ENCODE measurements around the gene GLIS1. TPM values are rescaled to one million over a fixed set of nuclear protein-coding genes. Genes with fewer than 3 reads are reported as not detected.

GLIS1 gene
- total RNA-seq, 2 experiments from 2014 or later = not detected

GRCh38 chr1:53590104-53590503 lies 148.9 kb downstream of the GLIS1 start:
- Mint-ChIP-seq H3K4me3 (no peak overlapping the region), H3K4me1 (peaks cover 4% of the 10 kb centered on the region), H3K27ac (no peak overlapping the region), H3K9me3 (ENCODE audit: low read depth) (no peaks in the 10 kb centered on the region), H3K27me3 (no peaks in the 10 kb centered on the region), H3K36me3 (no peaks in the 10 kb centered on the region)
- ATAC-seq (no peak), DNase-seq (peak; percentile 8)
- CTCF ChIA-PET = no interaction called here

- H3K4me1 Mint-ChIP-seq = peaks cover 13% of the 10 kb centered on the region
- no peaks in the 10 kb centered on the region for H3K27me3 Mint-ChIP-seq
- no peak for ATAC-seq
- no peak overlapping the region for H3K27ac Mint-ChIP-seq
- H3K9me3 Mint-ChIP-seq (ENCODE audit: low read depth) = no peaks in the 10 kb centered on the region
- H3K36me3 Mint-ChIP-seq = no peaks in the 10 kb centered on the region
- H3K4me3 Mint-ChIP-seq = no peak overlapping the region
- CTCF ChIA-PET = no interaction called here
- peak; percentile 16 for DNase-seq
Measured at GRCh38 chr1:53589043-53589887, 149.7 kb downstream of the GLIS1 start.

GRCh38 chr1:53588053-53588779 lies 150.7 kb downstream of the GLIS1 start:
- no peak overlapping the region for H3K4me3 Mint-ChIP-seq
- no peak for ATAC-seq
- DNase-seq = peak; percentile 34
- H3K36me3 Mint-ChIP-seq = no peaks in the 10 kb centered on the region
- H3K27ac Mint-ChIP-seq = no peak overlapping the region
- H3K9me3 Mint-ChIP-seq (ENCODE audit: low read depth) = no peaks in the 10 kb centered on the region
- H3K27me3 Mint-ChIP-seq = no peaks in the 10 kb centered on the region
- CTCF ChIA-PET = no interaction called here
- H3K4me1 Mint-ChIP-seq = peaks cover 13% of the 10 kb centered on the region

- H3K9me3 Mint-ChIP-seq (ENCODE audit: low read depth) = no peaks in the 10 kb centered on the region
- no peaks in the 10 kb centered on the region for H3K36me3 Mint-ChIP-seq
- no peak overlapping the region for H3K4me3 Mint-ChIP-seq
- H3K27ac Mint-ChIP-seq = no peak overlapping the region
- peaks cover 16% of the 10 kb centered on the region for H3K4me1 Mint-ChIP-seq
- CTCF ChIA-PET = no interaction called here
- DNase-seq (peak; percentile 38), ATAC-seq (no peak)
- H3K27me3 Mint-ChIP-seq = no peaks in the 10 kb centered on the region
Measured at GRCh38 chr1:53587252-53587988, 151.5 kb downstream of the GLIS1 start.

GRCh38 chr1:53586765-53587164 lies 152.2 kb downstream of the GLIS1 start:
- Mint-ChIP-seq H3K4me3 (no peak overlapping the region), H3K27ac (no peak overlapping the region), H3K36me3 (no peaks in the 10 kb centered on the region), H3K4me1 (peaks cover 18% of the 10 kb centered on the region), H3K27me3 (no peaks in the 10 kb centered on the region), H3K9me3 (ENCODE audit: low read depth) (no peaks in the 10 kb centered on the region)
- CTCF ChIA-PET = no interaction called here
- ATAC-seq (no peak), DNase-seq (peak; percentile 25)

- ATAC-seq = no peak
- H3K27me3 Mint-ChIP-seq = no peaks in the 10 kb centered on the region
- no peaks in the 10 kb centered on the region for H3K9me3 Mint-ChIP-seq (ENCODE audit: low read depth)
- no peaks in the 10 kb centered on the region for H3K36me3 Mint-ChIP-seq
- CTCF ChIA-PET = interaction anchor here (1.4 kb wide), 1 partner anchor 11 kb away, joined by 3 read pairs; no protein-coding TSS in a partner anchor
- peak; percentile 38 for DNase-seq
- peaks cover 18% of the 10 kb centered on the region for H3K4me1 Mint-ChIP-seq
- no peak overlapping the region for H3K27ac Mint-ChIP-seq
- no peak overlapping the region for H3K4me3 Mint-ChIP-seq
Measured at GRCh38 chr1:53585565-53585964, 153.4 kb downstream of the GLIS1 start.

GRCh38 chr1:53585129-53585528 lies 153.8 kb downstream of the GLIS1 start:
- H3K9me3 Mint-ChIP-seq (ENCODE audit: low read depth) = no peaks in the 10 kb centered on the region
- no peaks in the 10 kb centered on the region for H3K36me3 Mint-ChIP-seq
- DNase-seq (peak; percentile 88), ATAC-seq (peak; percentile 90)
- H3K27ac Mint-ChIP-seq = no peak overlapping the region
- peaks cover 18% of the 10 kb centered on the region for H3K4me1 Mint-ChIP-seq
- H3K27me3 Mint-ChIP-seq = no peaks in the 10 kb centered on the region
- CTCF ChIA-PET = interaction anchor here (0.6 to 1.4 kb wide), 2 partner anchors 11 to 438 kb away, joined by 3 read pairs; no protein-coding TSS in a partner anchor
- H3K4me3 Mint-ChIP-seq = no peak overlapping the region

- H3K36me3 Mint-ChIP-seq = no peaks in the 10 kb centered on the region
- CTCF ChIA-PET = interaction anchor here (0.6 to 1.4 kb wide), 2 partner anchors 10 to 437 kb away, joined by 3 read pairs; no protein-coding TSS in a partner anchor
- H3K27ac Mint-ChIP-seq = no peak overlapping the region
- DNase-seq = no peak
- H3K4me3 Mint-ChIP-seq = no peak overlapping the region
- H3K9me3 Mint-ChIP-seq (ENCODE audit: low read depth) = no peaks in the 10 kb centered on the region
- no peaks in the 10 kb centered on the region for H3K27me3 Mint-ChIP-seq
- peaks cover 18% of the 10 kb centered on the region for H3K4me1 Mint-ChIP-seq
- ATAC-seq = no peak
Measured at GRCh38 chr1:53584777-53585107, 154.2 kb downstream of the GLIS1 start.

GRCh38 chr1:53583868-53584776 lies 154.8 kb downstream of the GLIS1 start:
- Mint-ChIP-seq H3K9me3 (ENCODE audit: low read depth) (no peaks in the 10 kb centered on the region), H3K4me1 (peaks cover 18% of the 10 kb centered on the region), H3K36me3 (no peaks in the 10 kb centered on the region), H3K27ac (no peak overlapping the region), H3K4me3 (no peak overlapping the region), H3K27me3 (no peaks in the 10 kb centered on the region)
- CTCF ChIA-PET = interaction anchor here (1.4 kb wide), 1 partner anchor 10 kb away, joined by 3 read pairs; no protein-coding TSS in a partner anchor
- no peak for DNase-seq
- ATAC-seq = no peak

- Mint-ChIP-seq H3K4me3 (no peak overlapping the region), H3K27ac (no peak overlapping the region)
- CTCF ChIA-PET = no interaction called here
Measured at GRCh38 chr1:53583021-53583867, 155.7 kb downstream of the GLIS1 start.

GRCh38 chr1:53582211-53583020 lies 156.5 kb downstream of the GLIS1 start:
- CTCF ChIA-PET = interaction anchor here (1.2 kb wide), 1 partner anchor 20 kb away, joined by 3 read pairs; no protein-coding TSS in a partner anchor
- H3K9me3 Mint-ChIP-seq (ENCODE audit: low read depth) = no peaks in the 10 kb centered on the region
- peaks cover 18% of the 10 kb centered on the region for H3K4me1 Mint-ChIP-seq
- no peak overlapping the region for H3K4me3 Mint-ChIP-seq
- no peak overlapping the region for H3K27ac Mint-ChIP-seq
- DNase-seq = peak; percentile 46
- H3K36me3 Mint-ChIP-seq = no peaks in the 10 kb centered on the region
- no peaks in the 10 kb centered on the region for H3K27me3 Mint-ChIP-seq
- ATAC-seq = peak; percentile 50

More at GRCh38 chr1:53583021-53583867, 155.7 kb downstream of the GLIS1 start:
- H3K9me3 Mint-ChIP-seq (ENCODE audit: low read depth) = no peaks in the 10 kb centered on the region
- ATAC-seq (no peak), DNase-seq (no peak)
- peaks cover 18% of the 10 kb centered on the region for H3K4me1 Mint-ChIP-seq
- no peaks in the 10 kb centered on the region for H3K36me3 Mint-ChIP-seq
- no peaks in the 10 kb centered on the region for H3K27me3 Mint-ChIP-seq
